ENCODE data around the gene NFILZ.

NFILZ gene

DNA sequence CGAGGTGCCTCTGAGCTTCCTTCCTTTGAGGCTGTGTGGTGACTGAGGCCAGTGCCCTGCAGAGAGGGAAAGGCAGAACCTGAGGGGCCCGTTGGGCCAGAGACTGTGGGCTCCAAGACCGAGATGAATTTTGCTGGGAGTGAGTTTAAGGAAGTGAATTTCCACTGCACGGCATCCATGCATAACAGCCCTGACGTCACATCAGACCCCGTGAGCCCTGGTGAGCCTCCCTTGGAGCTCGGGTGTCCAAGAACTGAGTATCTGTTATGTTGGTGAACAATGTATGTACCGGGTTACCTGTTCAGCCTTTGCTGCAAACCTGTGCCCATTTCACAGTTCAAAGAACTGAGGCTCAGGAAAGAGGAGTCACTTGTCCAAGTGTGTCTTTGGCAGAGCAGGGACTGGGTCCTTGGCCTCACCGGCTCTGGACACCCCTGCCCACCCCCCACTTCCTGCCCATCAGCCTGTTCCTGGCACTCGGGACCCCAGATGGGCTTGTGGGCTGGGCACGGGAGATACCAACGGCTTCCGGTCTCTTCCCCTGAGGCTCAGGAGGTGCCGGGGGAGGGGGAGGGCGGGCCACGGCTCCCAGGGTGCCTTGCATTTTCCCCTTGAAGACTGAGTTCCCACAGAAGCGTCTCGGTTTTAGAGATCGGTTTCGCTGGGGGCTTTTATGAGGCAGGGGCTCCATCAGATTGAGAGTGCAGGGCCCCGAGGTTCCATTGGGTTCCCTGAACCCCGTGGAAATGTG is 33.7 kb downstream of the NFILZ start:
- TF ChIP-seq ZC3H10 (CRISPR knock-in tag; IDR thresholded peaks at IDR 0.05) (no peak), SNAI2 (CRISPR knock-in tag; IDR thresholded peaks at IDR 0.05) (no peak), ESRRG (CRISPR knock-in tag; IDR thresholded peaks at IDR 0.05) (no peak), TOX (CRISPR knock-in tag; IDR thresholded peaks at IDR 0.05; ENCODE audit: borderline replicate concordance) (no peak), ZNF565 (CRISPR knock-in tag; conservative IDR thresholded peaks at IDR 0.05; ENCODE audit: low read depth) (no peak), ZFP3 (CRISPR knock-in tag; IDR thresholded peaks at IDR 0.05) (no peak), ZNF70 (CRISPR knock-in tag; IDR thresholded peaks at IDR 0.05) (no peak)
- TF ChIP-seq, protein P1, sequence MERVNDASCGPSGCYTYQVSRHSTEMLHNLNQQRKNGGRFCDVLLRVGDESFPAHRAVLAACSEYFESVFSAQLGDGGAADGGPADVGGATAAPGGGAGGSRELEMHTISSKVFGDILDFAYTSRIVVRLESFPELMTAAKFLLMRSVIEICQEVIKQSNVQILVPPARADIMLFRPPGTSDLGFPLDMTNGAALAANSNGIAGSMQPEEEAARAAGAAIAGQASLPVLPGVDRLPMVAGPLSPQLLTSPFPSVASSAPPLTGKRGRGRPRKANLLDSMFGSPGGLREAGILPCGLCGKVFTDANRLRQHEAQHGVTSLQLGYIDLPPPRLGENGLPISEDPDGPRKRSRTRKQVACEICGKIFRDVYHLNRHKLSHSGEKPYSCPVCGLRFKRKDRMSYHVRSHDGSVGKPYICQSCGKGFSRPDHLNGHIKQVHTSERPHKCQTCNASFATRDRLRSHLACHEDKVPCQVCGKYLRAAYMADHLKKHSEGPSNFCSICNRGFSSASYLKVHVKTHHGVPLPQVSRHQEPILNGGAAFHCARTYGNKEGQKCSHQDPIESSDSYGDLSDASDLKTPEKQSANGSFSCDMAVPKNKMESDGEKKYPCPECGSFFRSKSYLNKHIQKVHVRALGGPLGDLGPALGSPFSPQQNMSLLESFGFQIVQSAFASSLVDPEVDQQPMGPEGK (CRISPR knock-in tag; IDR thresholded peaks at IDR 0.05; ENCODE audit: borderline replicate concordance) = no peak
- no peak for ATAC-seq

DNA sequence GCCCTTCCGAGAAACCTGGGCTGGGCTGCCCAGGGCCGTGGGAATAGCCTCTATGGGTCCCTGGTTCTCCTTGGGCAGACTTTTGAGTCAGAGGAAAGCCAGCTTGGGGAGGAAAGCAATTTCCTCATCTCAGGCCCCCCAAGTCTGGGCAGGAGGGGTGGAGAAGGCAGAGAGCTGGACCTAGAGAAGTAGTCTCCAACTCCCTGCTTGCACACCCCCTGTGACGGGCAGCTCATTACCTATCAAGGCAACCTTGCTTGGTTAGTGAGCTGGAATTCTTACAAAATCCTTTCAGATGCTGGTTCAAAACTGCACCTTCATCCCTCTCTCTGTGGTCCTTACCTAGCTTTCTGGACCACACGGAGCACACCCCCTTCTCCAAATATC is 34.2 kb downstream of the NFILZ start:
- no peak for TF ChIP-seq ZFP30 (CRISPR knock-in tag; IDR thresholded peaks at IDR 0.05)
- no peak for TF ChIP-seq ZNF8 (CRISPR knock-in tag; IDR thresholded peaks at IDR 0.05)
- TF ChIP-seq ZFP3 (CRISPR knock-in tag; IDR thresholded peaks at IDR 0.05) = no peak
- TF ChIP-seq CSDC2 (CRISPR knock-in tag; IDR thresholded peaks at IDR 0.05) = no peak
- no peak for TF ChIP-seq ISL1 (CRISPR knock-in tag; IDR thresholded peaks at IDR 0.05)
- TF ChIP-seq OSR1 (CRISPR knock-in tag; IDR thresholded peaks at IDR 0.05) = no peak
- no peak for TF ChIP-seq TOX (CRISPR knock-in tag; IDR thresholded peaks at IDR 0.05; ENCODE audit: borderline replicate concordance)
- no peak for TF ChIP-seq CSRNP3 (CRISPR knock-in tag; IDR thresholded peaks at IDR 0.05)
- no peak for TF ChIP-seq TCF4 (CRISPR knock-in tag; IDR thresholded peaks at IDR 0.05; ENCODE audit: borderline replicate concordance)
- no peak for TF ChIP-seq PPARA (CRISPR knock-in tag; IDR thresholded peaks at IDR 0.05; ENCODE audit: borderline replicate concordance)
- no peak for TF ChIP-seq RARB (CRISPR knock-in tag; IDR thresholded peaks at IDR 0.05)
- TF ChIP-seq GLIS3 (CRISPR knock-in tag; IDR thresholded peaks at IDR 0.05) = no peak
- TF ChIP-seq, protein P1 (CRISPR knock-in tag; IDR thresholded peaks at IDR 0.05; ENCODE audit: borderline replicate concordance) = no peak
- TF ChIP-seq ESRRG (CRISPR knock-in tag; IDR thresholded peaks at IDR 0.05) = no peak
- TF ChIP-seq, protein P2, sequence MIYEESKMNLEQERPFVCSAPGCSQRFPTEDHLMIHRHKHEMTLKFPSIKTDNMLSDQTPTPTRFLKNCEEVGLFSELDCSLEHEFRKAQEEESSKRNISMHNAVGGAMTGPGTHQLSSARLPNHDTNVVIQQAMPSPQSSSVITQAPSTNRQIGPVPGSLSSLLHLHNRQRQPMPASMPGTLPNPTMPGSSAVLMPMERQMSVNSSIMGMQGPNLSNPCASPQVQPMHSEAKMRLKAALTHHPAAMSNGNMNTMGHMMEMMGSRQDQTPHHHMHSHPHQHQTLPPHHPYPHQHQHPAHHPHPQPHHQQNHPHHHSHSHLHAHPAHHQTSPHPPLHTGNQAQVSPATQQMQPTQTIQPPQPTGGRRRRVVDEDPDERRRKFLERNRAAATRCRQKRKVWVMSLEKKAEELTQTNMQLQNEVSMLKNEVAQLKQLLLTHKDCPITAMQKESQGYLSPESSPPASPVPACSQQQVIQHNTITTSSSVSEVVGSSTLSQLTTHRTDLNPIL (CRISPR knock-in tag; IDR thresholded peaks at IDR 0.05; ENCODE audit: low read depth) = no peak
- TF ChIP-seq BACH2 (CRISPR knock-in tag; IDR thresholded peaks at IDR 0.05; ENCODE audit: borderline replicate concordance) = no peak
- TF ChIP-seq ZNF565 (CRISPR knock-in tag; conservative IDR thresholded peaks at IDR 0.05; ENCODE audit: low read depth) = no peak
- no peak for TF ChIP-seq ARNTL (CRISPR knock-in tag; IDR thresholded peaks at IDR 0.05; ENCODE audit: borderline replicate concordance, low read depth)
- ATAC-seq = no peak

GRCh38 chr19:8665468-8666213 is 35.2 kb downstream of the NFILZ start:
- no peak for ATAC-seq

More at GRCh38 chr19:8665468-8666213, 35.2 kb downstream of the NFILZ start:
- TF ChIP-seq ZFP30 (CRISPR knock-in tag; IDR thresholded peaks at IDR 0.05) = no peak
- TF ChIP-seq ISL1 (CRISPR knock-in tag; IDR thresholded peaks at IDR 0.05) = no peak
- TF ChIP-seq, protein P2 (CRISPR knock-in tag; IDR thresholded peaks at IDR 0.05; ENCODE audit: low read depth) = no peak
- no peak for TF ChIP-seq POU6F1 (CRISPR knock-in tag; IDR thresholded peaks at IDR 0.05; ENCODE audit: borderline replicate concordance, low read depth)
- TF ChIP-seq RARB (CRISPR knock-in tag; IDR thresholded peaks at IDR 0.05) = no peak
- TF ChIP-seq BACH2 (CRISPR knock-in tag; IDR thresholded peaks at IDR 0.05; ENCODE audit: borderline replicate concordance) = no peak
- TF ChIP-seq ZC3H10 (CRISPR knock-in tag; IDR thresholded peaks at IDR 0.05) = no peak
- TF ChIP-seq CSDC2 (CRISPR knock-in tag; IDR thresholded peaks at IDR 0.05) = no peak
- no peak for TF ChIP-seq ZNF565 (CRISPR knock-in tag; conservative IDR thresholded peaks at IDR 0.05; ENCODE audit: low read depth)
